Hippocampal formation (tissue), 2 donors: ENCODE data around the gene SEPTIN1.

Experiments used
- DNase-seq, 2 donors: peaks; one replicate each; lab custom pipeline; 2025; lab: John Stamatoyannopoulos, UW

Gene SEPTIN1, protein sequence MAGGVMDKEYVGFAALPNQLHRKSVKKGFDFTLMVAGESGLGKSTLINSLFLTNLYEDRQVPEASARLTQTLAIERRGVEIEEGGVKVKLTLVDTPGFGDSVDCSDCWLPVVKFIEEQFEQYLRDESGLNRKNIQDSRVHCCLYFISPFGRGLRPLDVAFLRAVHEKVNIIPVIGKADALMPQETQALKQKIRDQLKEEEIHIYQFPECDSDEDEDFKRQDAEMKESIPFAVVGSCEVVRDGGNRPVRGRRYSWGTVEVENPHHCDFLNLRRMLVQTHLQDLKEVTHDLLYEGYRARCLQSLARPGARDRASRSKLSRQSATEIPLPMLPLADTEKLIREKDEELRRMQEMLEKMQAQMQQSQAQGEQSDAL

DNA sequence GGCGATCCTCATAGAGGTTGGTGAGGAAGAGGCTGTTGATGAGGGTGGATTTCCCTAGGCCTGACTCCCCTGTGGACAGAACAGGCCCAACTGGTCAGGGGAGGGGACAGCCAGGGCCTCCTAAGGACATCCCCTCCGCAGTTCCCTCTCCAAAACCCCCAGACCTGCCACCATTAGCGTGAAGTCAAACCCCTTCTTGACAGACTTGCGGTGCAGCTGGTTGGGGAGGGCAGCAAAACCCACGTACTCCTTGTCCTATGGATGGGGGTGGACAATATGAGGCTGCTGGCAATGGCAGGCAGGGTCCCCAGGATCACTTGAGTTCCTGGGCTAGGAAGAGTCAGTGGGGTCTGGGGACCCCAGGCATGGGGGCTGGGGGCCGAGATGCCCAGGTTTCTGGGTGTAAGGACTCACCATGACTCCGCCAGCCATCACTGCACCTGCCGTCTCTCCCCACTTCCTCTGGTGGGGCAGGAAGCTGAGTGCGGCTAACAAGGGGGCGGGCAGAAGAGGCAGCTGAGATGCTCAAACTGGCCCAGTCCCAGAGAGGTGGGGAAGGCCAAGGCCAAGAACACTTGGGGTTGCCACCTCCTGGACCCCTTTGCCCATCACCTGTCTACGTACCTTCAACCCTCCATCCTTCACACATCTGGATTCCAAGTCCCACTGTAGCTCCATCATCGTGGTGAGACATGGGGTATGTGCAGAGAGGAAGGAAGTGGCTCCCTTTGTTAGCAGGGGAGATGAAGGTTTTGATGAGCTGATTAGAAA lies at the start of gene SEPTIN1:
Gene SEPTIN1 (minus strand): TSS at position 451 of the 771 bp plus-strand sequence. CDS start 19 bp downstream, at position 432.
- DNase-seq = no peak

DNA sequence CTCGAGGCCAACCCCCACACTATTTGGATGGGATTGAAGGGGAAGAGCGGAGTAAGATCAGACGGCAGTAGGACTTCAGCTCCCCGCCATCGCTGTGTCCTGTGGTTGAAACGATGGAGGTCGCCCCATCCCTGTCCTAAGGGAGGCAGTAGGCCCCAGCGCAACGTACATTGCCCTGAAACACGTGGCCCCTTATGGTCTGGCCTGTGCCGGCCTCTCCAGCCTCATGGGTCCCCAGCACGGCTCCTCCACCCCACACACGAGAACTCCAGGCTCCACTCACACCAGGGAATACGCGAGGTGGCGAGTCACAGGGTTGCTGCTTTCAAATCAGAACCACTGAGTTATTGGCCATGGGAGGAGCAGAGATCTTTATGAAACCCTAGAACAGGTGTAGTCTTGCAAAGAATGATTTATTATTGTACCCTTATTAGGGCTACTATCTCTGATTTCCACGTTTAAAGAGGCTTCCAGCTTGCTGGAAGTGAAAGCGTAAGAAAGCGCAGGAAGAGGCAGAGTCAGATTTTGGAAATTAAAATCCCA lies 48.1 kb upstream of the SEPTIN1 start:
- DNase-seq = no peak

DNA sequence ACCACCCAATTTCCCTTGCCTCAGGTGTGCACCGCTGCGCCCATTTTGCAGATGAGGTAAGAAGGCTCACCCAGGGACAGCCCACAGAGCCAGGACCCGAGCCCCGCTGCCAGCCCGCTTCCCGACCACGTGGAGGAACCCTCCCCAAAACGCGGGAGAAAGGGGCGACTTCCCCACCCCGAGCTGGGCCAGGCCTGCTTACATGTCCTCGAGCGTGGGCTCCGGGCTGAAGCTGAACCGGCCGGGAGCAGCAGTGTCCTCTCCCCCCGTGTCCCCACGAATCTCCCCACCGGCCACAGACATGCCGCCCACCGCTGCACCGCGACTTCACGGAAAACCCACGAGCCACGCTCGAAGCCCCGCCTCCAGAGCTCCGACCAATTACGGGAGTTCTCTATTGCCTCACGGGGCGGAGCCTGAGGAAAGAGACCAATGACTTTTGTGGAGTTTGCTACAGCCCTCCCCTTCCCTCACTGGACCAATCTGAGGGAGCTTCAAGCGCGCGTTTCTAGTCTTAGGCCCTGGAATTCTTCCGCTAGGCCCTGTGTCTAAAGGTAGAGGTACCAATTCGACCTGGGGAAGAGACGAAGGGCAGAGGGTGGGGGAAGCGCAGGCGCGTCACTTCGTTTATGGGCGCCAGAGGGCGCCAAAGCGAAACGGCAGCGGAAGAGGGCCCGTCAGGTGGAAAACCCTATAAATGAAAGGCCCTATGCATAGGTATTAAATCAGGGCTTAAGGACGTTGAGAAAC lies 47.5 kb upstream of the SEPTIN1 start, which contains the start of gene DCTPP1:
Gene DCTPP1 (minus strand): TSS at position 353 of the 750 bp plus-strand sequence. CDS start 50 bp downstream, at position 303.
- peak; percentile 88 to 98 for DNase-seq

DNA sequence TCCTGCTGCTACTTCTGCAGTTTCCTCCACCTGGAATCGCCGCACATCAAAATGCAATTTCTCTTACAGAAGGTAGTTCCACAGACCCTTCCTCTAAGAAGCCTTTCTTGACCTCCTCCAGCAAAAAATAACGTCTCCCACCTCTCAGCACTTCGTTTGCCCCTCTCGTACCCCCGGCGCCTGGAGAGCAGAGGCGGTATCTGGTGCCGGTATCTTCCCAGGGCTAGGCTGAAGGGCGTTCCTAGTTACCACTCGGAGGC lies 47.0 kb upstream of the SEPTIN1 start:
- DNase-seq = no peak

DNA sequence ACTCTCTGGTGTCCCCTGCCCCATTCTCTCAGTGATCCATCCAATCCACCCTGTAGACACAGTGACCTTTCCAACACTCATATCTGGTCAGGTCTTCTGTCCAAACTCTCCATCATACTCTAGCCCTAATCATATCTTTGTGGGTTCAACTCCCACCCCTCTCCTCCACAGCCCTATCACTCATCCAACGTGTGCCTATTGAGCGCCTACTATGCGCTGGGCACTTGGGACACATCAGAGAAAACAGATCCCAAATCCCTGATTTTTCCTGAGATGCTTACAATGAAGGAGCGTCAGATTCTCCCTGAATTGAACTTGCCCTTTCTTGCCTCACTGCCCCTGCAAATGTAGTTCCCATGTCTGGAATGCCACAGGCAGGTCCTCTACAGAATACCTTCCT lies 45.7 kb upstream of the SEPTIN1 start:
- no peak for DNase-seq

DNA sequence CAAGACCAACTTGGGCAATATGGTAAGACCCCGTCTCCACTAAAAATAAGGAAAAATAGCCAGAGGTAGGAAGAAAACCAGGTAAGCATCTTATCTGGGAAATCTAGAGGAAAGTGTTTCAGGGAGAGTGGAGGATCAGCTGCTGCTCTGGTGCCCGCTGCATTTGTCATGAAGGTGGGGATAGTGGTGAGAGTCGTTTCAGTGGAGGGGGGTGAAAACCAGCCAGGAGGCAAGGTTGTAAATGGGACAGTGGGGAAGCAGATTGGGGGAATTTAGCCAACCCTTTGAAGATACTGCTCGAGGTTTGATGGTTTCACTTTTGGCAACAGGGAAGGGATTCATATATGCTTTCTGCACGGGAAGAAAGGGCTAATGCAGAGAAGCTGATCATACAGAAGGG lies 38.6 kb upstream of the SEPTIN1 start:
- no peak for DNase-seq

DNA sequence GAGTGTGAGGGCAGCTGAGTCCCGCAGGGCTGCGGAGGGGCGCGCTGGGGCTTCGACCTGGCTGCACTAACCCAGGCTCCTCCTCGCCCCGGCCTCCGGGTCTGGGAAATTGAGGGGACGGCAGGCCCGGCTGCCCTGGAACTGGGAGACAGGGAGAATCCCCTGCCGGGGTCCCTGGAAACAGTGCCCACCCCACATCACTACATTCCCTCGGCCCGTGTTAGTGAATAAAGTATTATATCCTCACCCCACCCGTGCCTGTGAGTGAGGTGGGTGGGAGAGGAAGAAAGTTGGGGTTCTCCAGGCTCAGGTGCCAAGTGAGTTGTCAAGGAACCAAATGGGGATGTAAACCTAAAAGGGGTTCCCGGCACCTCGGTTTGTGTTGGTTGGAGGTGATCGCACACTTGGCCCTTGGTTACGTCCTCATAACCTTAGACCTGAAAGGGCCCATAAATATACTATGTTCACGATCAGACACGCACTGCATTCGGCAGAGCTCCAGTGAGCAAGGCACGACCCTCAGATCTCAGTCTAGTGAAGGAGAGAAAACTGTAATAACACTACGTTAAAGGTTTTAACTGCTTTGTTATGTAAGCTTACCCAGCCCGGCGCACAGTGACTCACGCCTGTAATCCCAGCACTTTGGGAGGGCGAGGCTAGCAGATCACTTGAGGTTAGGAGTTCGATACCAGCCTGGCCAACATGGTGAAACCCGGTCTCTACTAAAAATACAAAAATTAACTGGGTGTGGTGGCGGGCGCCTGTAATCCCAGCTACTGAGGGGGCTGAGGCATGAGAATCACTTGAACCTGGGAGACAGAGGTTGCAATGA lies 36.2 kb upstream of the SEPTIN1 start:
- DNase-seq = no peak

DNA sequence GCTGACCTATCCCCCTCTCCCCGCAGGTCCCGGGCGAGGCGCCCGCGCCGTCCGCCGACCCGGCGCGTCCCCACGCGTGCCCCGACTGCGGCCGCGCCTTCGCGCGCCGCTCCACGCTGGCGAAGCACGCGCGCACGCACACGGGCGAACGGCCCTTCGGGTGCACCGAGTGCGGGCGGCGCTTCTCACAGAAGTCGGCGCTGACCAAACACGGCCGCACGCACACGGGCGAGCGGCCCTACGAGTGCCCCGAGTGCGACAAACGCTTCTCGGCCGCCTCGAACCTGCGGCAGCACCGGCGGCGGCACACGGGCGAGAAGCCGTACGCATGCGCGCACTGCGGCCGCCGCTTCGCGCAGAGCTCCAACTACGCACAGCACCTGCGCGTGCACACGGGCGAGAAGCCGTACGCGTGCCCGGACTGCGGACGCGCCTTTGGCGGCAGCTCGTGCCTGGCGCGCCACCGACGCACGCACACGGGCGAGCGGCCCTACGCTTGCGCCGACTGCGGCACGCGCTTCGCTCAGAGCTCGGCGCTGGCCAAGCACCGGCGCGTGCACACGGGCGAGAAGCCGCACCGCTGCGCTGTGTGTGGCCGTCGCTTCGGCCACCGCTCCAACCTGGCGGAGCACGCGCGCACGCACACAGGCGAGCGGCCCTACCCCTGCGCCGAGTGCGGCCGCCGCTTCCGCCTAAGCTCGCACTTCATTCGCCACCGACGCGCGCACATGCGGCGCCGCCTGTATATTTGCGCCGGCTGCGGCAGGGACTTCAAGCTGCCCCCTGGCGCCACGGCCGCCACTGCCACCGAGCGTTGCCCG lies 35.4 kb upstream of the SEPTIN1 start:
- peak; percentile 47 to 86 for DNase-seq

DNA sequence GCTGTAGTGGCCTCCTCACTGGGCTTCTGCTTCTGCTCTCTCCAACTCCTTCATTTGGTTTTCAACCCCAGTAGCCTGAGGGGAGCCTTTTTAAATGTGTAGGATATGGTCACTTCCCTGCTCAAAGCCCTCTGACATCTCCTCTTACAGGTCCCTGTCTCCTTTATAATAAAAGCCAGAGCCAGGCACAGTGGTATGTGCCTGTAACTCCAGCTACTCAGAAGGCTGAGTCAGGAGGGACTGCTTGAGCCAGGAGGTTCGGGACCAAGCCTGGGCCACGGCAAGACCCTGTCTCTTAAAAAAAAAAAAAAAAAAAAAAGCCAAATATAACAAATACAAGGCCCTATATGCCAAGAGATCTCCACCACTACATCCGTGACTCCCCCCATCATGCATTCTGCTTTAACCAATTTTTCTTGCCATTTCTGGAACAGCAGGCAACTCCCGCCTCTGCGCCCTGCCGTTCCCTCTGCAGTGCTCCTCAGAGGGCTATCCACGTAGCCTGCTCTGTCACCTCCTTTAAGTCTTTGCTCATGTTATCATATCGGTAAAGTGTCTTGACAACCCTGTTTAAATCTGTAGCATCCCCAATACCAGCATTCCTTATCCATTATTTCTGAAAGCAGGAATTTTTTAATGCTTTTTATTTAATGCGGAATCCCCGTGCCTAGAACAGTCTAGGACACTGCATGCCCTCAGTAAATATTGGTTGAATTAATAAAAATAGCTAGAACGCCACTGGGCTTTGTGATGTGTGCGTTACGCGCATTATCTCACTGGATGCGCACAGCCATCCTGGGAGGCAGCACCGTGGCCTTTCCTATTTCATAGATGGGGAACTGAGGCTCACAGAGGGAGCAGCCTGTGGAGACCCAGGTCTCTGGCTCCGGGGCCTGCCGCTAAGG lies 34.5 kb upstream of the SEPTIN1 start:
- DNase-seq = no peak

DNA sequence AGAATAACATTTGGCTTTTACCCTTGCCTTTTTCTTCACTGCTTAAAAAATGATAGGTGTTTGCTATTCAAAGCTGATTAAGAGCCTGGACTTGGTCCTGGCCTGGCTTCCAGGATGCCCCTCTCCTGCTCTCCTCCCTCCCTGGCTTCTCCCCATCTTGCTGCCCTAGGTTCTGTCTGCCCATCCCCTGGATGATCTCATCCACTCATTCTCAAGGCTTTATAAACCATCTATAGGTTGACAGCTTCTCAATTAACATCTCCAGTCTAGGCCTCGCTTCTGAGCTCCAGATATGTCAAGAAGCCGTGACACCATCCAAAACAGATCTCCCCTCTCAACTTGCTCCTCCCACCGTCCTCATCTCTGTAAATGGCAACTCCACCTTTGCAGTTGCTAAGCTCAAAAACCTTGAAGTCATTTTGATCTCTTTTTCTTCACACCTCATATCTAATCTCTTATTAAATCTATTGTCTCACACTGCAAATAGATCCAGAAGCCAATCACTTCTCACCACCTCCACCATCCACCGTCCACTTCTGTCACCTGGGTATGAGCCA lies 33.8 kb upstream of the SEPTIN1 start:
- DNase-seq = no peak

DNA sequence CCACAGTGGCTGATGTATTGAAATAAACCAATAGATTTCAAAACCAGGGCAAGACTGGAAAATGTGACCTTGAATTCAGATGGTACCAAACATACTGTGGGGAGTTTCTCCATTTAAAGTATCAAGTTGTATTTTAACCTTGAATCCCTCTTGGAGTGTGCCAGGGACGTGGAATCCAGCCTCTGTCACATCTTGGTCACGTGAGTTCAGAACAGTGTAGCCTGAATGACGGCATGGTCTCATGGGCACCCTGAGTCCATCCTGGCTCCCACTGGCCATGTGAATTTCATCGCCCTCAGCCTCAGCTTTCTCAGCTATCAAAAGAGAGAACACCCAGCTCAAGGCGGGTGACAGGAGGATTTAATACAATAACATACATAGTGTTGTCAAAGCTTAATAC lies 31.8 kb upstream of the SEPTIN1 start:
- DNase-seq = no peak

DNA sequence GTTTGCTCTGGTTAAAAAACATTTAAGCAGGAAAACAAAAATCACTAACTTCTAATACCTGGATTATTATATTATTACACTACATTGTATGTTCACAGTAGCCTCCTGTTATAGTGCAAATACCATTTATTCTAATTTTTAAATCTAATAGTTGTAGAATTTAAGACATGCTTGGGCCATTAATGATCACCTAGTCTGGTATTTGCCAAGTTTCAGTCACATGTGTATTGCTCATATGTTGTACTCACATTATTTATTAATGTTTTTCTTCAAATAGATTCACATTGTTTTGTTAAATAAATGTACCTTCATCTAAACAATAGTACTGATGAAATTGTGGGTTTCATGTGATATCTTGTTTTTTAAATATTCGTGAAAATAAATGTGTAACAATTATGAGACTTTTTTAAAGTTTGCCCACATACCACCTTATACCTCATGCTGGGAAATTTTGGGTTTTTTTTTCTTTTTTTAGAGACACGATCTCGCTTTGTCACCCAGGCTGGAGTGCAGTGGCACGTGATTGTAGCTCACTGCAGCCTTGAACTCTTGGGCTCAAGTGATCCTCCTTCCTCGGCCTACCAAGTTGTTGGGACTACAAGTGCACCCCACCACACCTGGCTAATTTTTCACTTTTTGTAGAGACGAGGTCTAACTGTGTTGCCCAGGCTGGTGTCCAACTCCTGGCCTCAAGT lies 30.9 kb upstream of the SEPTIN1 start:
- DNase-seq = no peak

DNA sequence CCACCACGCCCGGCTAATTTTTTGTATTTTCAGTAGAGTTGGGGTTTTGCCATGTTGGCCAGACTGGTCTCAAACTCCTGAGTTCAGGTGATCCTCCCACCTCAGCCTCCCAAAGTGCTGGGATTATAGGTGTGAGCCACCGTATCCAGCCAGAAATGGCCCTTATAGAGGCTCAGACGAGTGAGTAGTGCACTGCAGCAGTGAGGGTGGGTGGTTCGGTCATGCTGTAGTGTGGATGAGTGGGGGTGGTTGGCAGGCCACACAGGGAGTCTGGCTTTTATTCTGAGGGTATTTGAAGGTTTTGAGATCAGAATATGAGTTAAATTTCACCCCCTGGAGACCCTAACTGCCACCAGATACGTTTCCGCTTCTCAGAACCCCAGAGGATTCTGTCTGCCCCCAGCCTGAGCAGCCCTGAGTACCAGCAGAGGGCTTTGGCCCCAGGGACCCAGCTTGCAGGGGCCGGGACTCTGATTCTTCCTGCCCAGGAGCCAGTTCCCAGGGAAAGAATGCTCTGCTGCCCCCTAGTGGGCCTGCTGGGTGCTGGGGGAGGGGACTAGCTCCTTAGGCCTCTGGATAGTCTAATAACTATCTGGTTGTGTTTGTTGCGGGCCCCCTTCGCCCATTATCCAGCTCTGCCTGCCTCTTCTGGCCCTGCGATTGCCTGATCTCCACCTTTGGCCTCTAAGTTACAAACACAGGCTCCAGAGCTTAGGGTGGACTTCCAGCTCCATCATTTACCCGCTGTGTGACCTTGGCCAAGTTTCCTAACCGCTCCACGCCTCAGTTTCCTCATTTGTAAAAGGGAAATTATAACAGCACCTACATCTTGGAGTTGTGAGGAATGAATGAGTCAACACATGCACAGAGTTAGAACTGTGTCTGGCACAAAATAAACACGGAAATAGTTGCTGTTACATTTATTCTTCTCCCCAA lies 27.0 kb upstream of the SEPTIN1 start:
- peak; percentile 80 to 88 for DNase-seq

DNA sequence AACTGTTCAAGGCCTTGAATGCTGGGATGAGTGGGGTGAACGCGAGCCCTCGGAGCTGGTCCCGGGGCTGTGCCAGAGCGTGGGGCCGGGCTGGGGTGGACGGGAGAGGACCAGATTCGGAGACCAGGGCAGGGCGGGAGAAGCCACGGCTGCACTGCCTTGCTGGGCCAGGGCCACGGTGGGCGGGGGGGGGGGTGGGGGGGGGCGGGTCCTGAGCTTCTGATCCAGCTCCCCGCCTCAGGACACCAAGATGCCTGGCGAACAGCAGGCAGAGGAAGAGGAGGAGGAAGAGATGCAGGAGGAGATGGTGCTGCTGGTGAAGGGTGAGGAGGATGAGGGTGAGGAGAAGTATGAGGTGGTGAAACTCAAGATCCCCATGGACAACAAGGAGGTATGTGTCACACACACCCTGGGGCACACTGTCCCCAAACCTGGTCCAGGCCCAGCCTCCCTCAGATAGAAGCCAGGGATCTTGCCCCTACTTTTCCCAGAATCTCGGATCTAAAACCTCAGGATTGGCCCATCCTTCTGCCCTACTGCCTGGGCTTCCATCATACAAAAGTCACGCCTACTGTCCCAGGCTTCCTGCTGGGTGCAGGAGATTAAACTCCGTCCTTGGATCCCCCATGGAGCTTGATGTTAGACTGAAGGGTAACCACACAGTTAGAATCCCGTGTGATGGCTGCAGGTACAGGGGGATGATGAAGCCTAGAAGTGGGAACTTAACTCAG lies 25.6 kb upstream of the SEPTIN1 start:
- DNase-seq = no peak

DNA sequence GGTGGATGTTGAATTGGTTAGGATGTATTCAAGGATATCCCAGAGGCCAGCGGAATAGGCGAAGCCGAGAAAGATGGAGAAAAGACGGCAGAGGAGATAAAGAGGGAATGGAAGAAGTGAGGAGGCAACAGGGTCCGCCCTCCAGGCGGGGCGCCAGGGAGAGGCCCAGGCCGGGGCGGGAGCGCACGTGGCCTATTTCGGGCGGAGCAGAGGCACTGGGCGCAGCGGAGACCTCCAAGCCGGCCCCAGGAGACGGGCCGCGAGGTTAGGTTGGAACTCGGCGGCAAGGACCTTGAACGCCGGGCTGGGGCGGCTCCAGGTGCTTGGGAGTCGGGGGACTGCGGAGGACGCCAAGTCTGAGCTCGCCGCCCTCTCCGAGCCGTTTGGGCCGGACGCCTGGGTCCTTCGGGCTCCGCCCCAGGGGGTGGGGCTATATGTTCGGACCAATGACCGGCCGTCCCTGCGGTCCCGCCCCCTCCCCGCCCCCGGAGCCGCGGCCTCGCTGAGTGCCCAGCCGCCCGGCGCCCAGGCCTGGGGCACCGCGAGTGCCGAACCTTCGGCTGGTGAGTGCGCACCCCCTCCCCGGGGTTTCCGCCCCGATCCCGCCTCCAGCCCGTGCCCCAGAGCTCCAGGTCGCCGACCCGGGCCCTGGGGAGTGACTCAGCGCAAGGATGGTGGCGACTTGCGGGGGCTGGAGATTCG lies 24.9 kb upstream of the SEPTIN1 start, which contains the start of gene ZNF771:
Gene ZNF771 (plus strand): TSS at position 505 of the 702 bp plus-strand sequence. CDS start 448 bp downstream, outside the sequence.
- DNase-seq = peak; percentile 84 to 92

DNA sequence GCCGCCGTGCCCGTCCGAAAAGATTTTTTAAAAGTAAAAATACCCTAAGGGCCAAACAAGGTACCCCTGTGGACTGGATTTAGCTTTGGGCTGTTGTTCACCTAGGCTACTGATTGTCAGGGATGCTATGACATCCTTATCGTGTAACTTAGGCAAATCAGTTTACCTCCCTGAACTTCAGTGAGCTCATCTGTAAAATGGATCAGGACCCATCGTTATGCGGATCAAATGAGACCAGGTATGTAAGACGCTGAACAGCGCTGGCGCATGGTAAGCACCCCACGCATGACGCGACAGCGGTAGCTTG lies 24.4 kb upstream of the SEPTIN1 start:
- DNase-seq = no peak
